SK-N-MC (cell line): ENCODE data around the gene ZNF516.

ENCODE experiments used
- DNase-seq: peaks from one replicate; pipeline ENCODE4 v3.0.0-alpha.2; 2011; ENCODE audit warnings: low read depth, low spot score
- H3K27ac ChIP-seq: fragments of 200-600 bp; sonication (generic); 2 replicates; pipeline ENCODE4 v1.5.1; 2016; ENCODE audit warnings: mixed run types
- H3K36me3 ChIP-seq: fragments of 200-600 bp; sonication (generic); 2 replicates; pipeline ENCODE4 v1.6.1; 2017; ENCODE audit warnings: antibody characterized with exemption, low read length, mixed read lengths; ENCODE audit not compliant: insufficient read depth
- H3K4me3 ChIP-seq: fragments of 200-600 bp; sonication (generic); 2 replicates; pipeline ENCODE4 v1.5.1; 2016
- H3K9ac ChIP-seq: fragments of 200-600 bp; sonication (generic); 2 replicates; pipeline ENCODE4 v1.8.0; 2017; ENCODE audit warnings: mixed run types, mixed read lengths; ENCODE audit not compliant: insufficient read length
- H3K9me3 ChIP-seq: fragments of 200-600 bp; sonication (generic); 2 replicates; pipeline ENCODE4 v1.6.1; 2017; ENCODE audit warnings: low read depth, mild to moderate bottlenecking, antibody characterized with exemption, low read length, moderate library complexity, mixed read lengths
- EZH2 ChIP-seq: fragments of 200-600 bp; sonication (generic); IDR thresholded peaks from one replicate; pipeline ENCODE4 v1.6.1; 2017; ENCODE audit warnings: antibody characterized with exemption
- FOXP2 ChIP-seq: optimal IDR thresholded peaks from 2 replicates; pipeline ENCODE3; 2011; ENCODE audit warnings: mild to moderate bottlenecking, moderate library complexity; ENCODE audit not compliant: insufficient read depth; ENCODE audit errors: extremely low read length, control extremely low read depth
- POLR2AphosphoS5 ChIP-seq: IDR thresholded peaks from 2 replicates; pipeline ENCODE4 v1.6.1; 2012; ENCODE audit warnings: mild to moderate bottlenecking, low read depth, low read length, borderline replicate concordance

ZNF516 gene

DNA sequence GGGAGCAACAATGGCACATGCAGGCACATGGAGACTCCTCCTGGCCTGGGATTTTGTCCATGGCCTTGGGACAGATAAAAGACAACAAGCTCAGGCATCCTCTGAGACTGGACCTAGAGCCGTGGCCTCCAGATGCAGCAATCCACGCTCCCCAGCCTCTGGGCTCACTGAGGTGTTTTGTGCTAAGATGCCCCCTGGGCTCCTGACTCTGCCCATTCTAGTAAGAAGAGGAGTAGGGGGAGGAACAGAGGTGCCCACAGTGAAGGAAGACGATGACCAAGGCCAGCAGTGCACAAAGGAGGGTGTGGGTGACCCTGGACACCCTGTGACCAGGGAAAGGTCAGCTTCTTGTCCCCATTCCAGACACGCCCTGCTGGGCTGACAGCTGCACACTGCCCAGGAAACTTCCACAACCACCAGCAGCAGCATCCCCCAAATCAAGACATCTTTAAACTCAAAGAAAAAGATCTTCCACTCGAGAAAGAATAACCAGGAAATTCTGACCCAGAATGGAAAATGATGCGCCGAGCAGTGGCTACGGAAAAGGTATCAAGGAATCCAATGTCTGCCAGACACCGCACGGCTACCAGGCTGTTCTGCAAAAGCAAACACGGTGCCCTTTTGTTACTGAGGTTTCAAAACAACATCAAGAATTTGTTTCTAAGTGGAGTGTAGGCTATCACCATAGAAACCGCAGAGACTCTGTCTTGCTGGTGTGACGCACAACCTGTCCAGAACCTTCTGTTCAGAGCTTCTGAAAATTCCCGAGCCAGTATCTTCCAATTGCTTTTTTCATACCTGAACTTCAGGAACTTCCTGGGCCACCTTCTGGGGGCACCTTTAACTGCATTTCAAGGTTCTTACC is 65.5 kb downstream of the ZNF516 start:
- DNase-seq: no peak
- Histone ChIP-seq H3K9ac (no peak overlapping the region), H3K27ac (no peak overlapping the region), H3K4me3 (no peak overlapping the region), H3K9me3 (no peaks in the 10 kb centered on the region), H3K36me3 (peaks cover 4% of the 10 kb centered on the region; the same call in 1 of the 2 replicates)
- no peak for TF ChIP-seq FOXP2
- TF ChIP-seq POLR2AphosphoS5: no peak
- no peak for TF ChIP-seq EZH2

DNA sequence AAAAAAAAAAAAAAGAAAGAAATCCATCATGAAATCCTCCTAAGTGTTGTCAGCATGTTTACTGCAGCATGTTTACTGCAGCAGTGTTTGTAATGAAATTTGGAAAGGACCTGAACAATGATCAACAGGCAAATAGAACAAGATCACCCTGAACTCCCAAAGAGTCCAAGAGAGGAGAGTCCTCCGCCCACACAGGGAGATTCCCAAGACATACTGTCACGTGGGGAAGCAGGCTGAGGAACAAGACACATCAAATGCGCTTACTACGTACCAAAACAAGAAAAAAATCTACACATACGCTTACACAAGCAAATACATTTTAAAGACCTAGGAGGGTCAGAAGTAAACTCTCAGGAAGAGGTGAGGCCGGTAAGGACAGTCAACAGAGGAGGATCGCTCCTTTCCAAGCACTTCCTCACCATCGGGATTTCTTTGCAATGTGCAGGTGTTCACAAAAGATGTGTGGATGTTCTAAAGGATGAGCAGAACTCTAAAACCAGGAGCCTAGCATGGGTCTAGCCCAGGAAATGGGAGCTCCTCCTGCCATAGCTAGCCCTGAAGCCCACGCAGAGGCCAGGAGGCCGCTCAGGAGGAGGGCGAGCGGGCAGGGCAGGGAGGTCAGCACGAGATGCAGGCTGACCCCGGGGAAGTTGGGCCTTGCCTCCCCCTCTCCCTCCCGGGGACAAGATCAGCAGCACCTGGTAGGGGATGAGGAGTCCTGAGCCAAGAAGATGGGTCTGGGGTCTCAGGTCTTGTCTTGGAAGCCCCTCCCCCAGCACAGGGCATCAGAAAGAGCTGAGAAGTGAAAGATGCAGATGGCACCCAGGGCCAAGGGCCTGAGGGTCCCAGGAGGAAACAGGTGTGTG is 66.4 kb downstream of the ZNF516 start:
- DNase-seq: no peak
- H3K36me3 ChIP-seq: peaks cover 4% of the 10 kb centered on the region; the same call in 1 of the 2 replicates
- H3K4me3 ChIP-seq: no peak overlapping the region
- no peaks in the 10 kb centered on the region for H3K9me3 ChIP-seq
- H3K27ac ChIP-seq: no peak overlapping the region
- TF ChIP-seq EZH2 (no peak), POLR2AphosphoS5 (no peak), FOXP2 (no peak)
- H3K9ac ChIP-seq: no peak overlapping the region

DNA sequence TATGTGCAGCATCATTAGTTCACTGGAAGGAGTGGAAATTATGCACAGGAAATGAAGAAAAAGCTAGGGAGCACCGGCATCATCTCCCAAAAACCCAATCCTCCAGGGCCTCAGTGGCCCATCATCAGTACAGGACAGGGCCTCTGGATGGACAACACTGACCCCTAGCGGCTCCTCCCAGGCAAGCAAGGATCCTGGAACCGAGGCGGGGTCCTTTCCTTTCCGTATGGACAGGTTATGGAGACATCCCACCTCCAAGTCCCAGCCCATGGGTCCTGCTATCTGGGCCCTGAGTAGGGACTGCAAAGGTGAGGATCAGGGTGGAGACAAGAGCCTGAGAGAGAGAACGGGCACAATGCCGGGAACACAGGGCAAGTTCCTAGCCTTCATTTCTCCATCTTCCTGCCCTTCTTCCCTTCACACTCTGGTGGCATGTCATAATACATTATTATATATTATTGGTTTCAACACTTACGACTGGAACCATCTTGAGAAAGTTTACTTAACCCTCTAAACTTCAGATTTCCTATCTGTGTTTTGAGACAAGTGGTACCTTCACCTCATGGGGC is 68.2 kb downstream of the ZNF516 start:
- Histone ChIP-seq H3K4me3 (no peak overlapping the region), H3K27ac (no peak overlapping the region), H3K9ac (no peak overlapping the region), H3K36me3 (no peaks in the 10 kb centered on the region), H3K9me3 (no peaks in the 10 kb centered on the region)
- no peak for TF ChIP-seq POLR2AphosphoS5
- DNase-seq: no peak

DNA sequence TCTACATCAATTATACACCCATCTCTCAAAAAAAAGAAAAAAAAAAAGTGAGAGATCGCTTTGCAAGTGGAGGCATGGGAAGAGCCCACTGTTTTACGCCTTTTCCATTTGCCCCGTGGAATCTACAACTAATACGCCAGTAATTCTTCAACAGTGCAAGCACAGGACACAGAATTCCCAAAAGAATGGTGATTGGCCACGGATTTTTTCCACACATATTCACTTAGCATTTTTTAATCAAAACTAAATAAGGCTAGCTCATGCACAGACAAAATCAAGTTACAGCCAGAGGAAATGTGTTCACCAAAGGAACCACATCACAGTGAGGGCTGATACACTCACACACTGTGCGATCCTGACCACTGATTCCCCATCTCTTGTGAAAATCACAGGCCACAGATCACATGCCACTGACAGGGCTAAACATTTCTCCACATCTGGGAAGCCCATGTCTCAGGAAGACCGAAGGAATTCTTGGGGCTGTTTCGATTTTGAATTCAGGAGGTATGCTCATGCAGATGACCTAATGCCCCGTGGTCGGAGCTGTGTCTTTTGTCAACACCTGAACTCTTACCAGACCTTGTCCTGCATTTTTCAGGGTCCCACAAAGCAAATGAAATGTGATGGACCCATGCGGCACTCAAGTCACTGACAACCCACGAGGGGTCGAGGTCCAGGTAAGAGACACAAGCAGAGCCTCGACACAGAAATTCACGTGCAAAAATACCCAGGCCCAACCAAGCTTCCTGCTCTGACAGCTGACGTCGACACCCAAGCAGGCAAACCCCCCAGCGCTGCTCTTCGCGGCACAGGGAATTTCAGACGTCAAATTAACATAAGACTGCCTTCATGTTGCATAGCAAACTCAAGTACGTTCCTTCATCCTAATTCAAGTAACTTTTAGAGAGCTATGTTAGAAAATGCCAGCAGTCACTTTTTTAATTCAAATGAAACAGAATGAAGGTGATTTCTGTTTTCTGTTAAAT is 69.6 kb downstream of the ZNF516 start:
- Histone ChIP-seq H3K9ac (no peak overlapping the region), H3K27ac (no peak overlapping the region), H3K4me3 (no peak overlapping the region), H3K36me3 (no peaks in the 10 kb centered on the region), H3K9me3 (no peaks in the 10 kb centered on the region)
- DNase-seq: no peak
- TF ChIP-seq EZH2: no peak
- no peak for TF ChIP-seq FOXP2
- TF ChIP-seq POLR2AphosphoS5: no peak

DNA sequence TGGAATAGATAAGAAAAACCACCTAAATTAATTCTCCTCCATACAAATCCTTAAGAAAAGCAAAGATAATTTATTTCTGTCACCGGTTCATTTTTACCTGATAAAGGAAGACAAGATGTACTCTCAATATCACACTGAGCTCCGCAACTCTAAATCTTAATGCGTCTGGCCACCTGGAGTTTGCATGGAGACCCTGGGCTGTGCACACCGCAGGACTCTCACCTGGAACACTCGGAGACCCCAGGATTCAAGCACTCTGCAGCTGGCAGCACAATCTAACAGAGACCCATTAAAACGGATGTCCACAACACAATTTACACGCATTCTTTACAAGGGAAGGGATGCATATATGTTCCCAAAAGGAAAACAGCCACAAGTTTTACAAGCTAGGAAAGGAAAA is 72.2 kb downstream of the ZNF516 start:
- Histone ChIP-seq H3K9me3 (no peaks in the 10 kb centered on the region), H3K36me3 (no peaks in the 10 kb centered on the region), H3K4me3 (no peak overlapping the region), H3K9ac (no peak overlapping the region), H3K27ac (no peak overlapping the region)
- no peak for DNase-seq
- TF ChIP-seq POLR2AphosphoS5: no peak
- TF ChIP-seq FOXP2: no peak
- TF ChIP-seq EZH2: no peak

DNA sequence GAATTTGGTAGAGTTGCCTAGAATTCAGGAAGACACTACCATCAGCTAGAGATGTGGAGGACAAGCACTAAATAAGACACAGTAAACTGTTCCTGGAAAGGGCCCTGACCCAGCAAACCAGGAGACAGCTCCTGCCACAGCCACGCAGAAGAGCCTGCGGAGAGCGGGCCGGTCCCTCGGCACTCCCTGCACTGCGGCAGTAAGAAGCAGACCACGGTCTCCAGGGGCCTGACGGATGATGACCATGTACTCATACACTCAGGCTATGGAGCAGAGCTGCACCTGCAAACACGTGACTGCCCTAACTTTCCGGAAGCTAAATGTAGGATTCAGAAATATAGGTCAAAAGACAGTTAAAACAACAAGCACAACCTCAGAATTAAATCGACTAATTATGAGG is 72.9 kb downstream of the ZNF516 start:
- H3K9me3 ChIP-seq: no peaks in the 10 kb centered on the region
- H3K27ac ChIP-seq: no peak overlapping the region
- no peak overlapping the region for H3K4me3 ChIP-seq
- H3K9ac ChIP-seq: no peak overlapping the region
- no peaks in the 10 kb centered on the region for H3K36me3 ChIP-seq
- DNase-seq: no peak
- no peak for TF ChIP-seq FOXP2
- no peak for TF ChIP-seq EZH2
- TF ChIP-seq POLR2AphosphoS5: no peak

DNA sequence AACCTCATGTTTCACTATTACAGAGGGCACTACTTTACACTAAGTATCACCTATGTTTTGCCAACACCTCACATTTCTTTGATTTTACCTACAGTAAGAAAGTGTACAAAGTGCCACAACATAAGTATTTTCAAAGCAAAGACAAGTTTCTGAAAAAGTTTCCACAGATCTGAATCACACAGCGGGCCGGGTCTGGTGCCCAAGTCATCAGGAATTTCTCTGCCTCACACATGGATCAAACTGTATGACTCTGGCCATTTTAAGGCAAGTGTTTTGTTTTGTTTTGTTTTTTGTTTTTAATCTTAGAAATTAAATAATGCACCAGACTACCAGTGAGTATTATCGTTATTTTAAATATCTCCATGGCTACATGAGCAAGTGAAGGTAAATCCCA is 73.4 kb downstream of the ZNF516 start:
- Histone ChIP-seq H3K4me3 (no peak overlapping the region), H3K36me3 (no peaks in the 10 kb centered on the region), H3K9ac (no peak overlapping the region), H3K27ac (no peak overlapping the region), H3K9me3 (no peaks in the 10 kb centered on the region)
- TF ChIP-seq EZH2 (no peak), FOXP2 (no peak), POLR2AphosphoS5 (no peak)
- DNase-seq: no peak
